NCI-H1105 treated with DMSO at 0.1 percent for 48 hours (cell line): ENCODE measurements around the gene PALM.
"Not testable (repeated sequence)": the region's sequence is repeated elsewhere in the genome, so short reads cannot be mapped to it uniquely, and the experiment has no call there.

ENCODE experiments used
- DNase-seq: peaks from one replicate; lab custom pipeline; 2025; lab: John Stamatoyannopoulos, UW

The PALM gene

GRCh38 chr19:732148-733069, 23.7 kb downstream of the PALM start:
- no peak for DNase-seq

GRCh38 chr19:734716-735115, 26.0 kb downstream of the PALM start:
- no peak for DNase-seq

- DNase-seq: no peak
These were observed 27.4 kb downstream of the PALM start for GRCh38 chr19:736125-736524.

- no peak for DNase-seq
These were observed 28.9 kb downstream of the PALM start for GRCh38 chr19:737591-738093.

GRCh38 chr19:738509-739128, 29.9 kb downstream of the PALM start:
- no peak for DNase-seq

- no peak for DNase-seq
These were observed 31.4 kb downstream of the PALM start for GRCh38 chr19:739998-740715.

- DNase-seq: not testable (repeated sequence)
These were observed 32.2 kb downstream of the PALM start for GRCh38 chr19:740816-741505.

GRCh38 chr19:741506-742131, 32.9 kb downstream of the PALM start:
- no peak for DNase-seq

GRCh38 chr19:742540-743075, 33.9 kb downstream of the PALM start:
- no peak for DNase-seq

- peak; percentile 60 for DNase-seq
These were observed 34.5 kb downstream of the PALM start for GRCh38 chr19:743168-743687.

- not testable (repeated sequence) for DNase-seq
These were observed 36.4 kb downstream of the PALM start for GRCh38 chr19:745138-745537.

- no peak for DNase-seq
These were observed 37.6 kb downstream of the PALM start for GRCh38 chr19:746208-746819.

GRCh38 chr19:746956-747355, 38.2 kb downstream of the PALM start:
- no peak for DNase-seq

- DNase-seq: no peak
These were observed 38.9 kb downstream of the PALM start for GRCh38 chr19:747432-748273.

- DNase-seq: no peak
These were observed 39.5 kb downstream of the PALM start for GRCh38 chr19:748274-748598.

GRCh38 chr19:749811-750210, 41.1 kb downstream of the PALM start:
- no peak for DNase-seq

- peak; percentile 83 for DNase-seq
These were observed 42.1 kb downstream of the PALM start, which contains the start of gene MISP for GRCh38 chr19:750640-751423. TSS of gene MISP (plus strand) at chr19:751112. CDS start at chr19:756947, 5,835 bp downstream.

GRCh38 chr19:751501-752341, 43.0 kb downstream of the PALM start:
- no peak for DNase-seq
